GM21360 (cell line): Measurements from ENCODE around the gene NDUFA1.
A peak's percentile ranks its signal among the peaks of the same experiment; 100 is the strongest.
"Not testable (repeated sequence)": the region's sequence is repeated elsewhere in the genome, so short reads cannot be mapped to it uniquely, and the experiment has no call there.

ENCODE experiments used
- ATAC-seq: cut with Tn5 transposase; IDR thresholded peaks from one replicate; pipeline ENCODE4 v1.9.1; 2021; ENCODE audit warnings: mild to moderate bottlenecking, moderate library complexity; ENCODE audit not compliant: unreplicated experiment

NDUFA1 gene

GRCh38 chrX:119871599-119872395, at the start of gene NDUFA1, which contains the start of gene RNF113A:
Gene NDUFA1 (plus strand): TSS chrX:119871832. CDS start chrX:119871912, 80 bp downstream.
Gene RNF113A (minus strand): TSS chrX:119871733. CDS start chrX:119871613, 120 bp downstream.
- ATAC-seq, result peak; percentile 87

GRCh38 chrX:119824221-119824620, 47.4 kb upstream of the NDUFA1 start:
- ATAC-seq, result not testable (repeated sequence)

- ATAC-seq, result no peak
Measured at GRCh38 chrX:119826399-119826959, 45.2 kb upstream of the NDUFA1 start.

DNA sequence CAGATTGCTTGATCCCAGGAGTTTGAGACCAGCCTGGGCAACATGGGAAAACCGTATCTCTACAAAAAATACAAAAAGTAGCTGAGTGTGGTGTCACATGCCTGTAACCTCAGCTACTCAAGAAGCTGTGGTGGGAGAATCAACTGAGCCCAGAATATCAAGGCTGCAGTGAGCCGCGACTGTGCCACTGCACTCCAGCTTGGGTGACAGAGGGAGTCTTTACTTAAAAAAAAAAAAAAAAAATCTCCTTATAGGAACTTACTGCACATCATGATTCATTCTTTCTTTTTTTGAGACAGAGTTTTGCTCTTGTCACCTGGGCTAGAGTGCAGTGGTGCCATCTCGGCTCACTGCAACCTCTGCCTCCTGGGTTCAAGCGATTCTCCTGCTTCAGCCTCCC, 43.2 kb upstream of the NDUFA1 start:
- no peak for ATAC-seq

GRCh38 chrX:119833905-119834304, 37.7 kb upstream of the NDUFA1 start:
- ATAC-seq, result no peak

DNA sequence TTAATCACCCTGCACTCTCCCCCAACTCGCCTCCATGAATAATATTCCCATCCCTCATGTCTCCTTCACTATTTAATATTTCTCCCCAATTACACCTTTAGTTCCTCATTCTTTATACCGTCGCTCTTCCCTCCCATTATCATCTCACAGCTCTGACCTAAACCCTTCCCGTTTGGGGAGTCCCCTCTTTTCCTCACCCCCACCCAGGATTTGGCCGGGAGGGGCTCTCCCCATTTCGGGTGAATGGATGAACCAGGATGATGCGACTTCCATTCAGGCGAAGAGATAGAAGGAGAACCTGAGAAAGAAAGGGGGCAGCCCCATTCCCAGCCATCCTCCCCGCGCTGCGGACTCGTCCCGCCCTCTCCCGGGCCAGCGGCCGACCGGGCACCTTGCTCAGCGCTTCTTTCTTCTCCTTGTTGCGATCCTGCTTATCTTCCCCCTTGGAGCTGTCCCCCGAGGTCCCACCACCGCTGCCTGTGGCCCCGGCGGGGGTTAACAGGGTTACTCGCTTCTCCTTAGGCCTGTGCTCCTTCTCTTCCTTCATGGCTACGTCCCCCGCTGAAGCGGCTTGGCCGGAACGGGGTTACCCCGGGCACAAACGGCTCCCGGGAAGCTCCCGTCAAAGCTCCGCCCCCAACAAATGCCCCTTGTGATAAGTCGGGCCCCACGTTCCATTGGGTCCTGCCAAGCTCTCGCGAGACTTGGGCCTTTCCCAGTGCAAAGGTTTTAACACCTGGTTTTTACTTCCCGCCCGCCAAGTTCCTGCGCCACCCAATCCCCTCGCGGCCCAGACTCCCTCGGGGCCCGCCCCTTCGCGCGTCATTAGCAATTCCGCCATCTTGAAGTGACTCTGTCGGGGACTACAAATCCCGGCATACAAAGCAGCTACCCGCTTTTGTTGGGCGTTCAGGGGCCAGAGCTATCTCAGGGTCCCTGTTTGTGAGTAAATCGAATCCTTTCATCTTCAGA, 19.0 kb upstream of the NDUFA1 start, which contains the start of gene UPF3B:
TSS of gene UPF3B (minus strand) at position 582 of the 972 bp plus-strand sequence. CDS start at position 547, 35 bp downstream.
- ATAC-seq, result peak; percentile 94

- no peak for ATAC-seq
Measured at GRCh38 chrX:119853444-119853843, 18.2 kb upstream of the NDUFA1 start.

- no peak for ATAC-seq
Measured at GRCh38 chrX:119870626-119871131, 953 bp upstream of the NDUFA1 start.

DNA sequence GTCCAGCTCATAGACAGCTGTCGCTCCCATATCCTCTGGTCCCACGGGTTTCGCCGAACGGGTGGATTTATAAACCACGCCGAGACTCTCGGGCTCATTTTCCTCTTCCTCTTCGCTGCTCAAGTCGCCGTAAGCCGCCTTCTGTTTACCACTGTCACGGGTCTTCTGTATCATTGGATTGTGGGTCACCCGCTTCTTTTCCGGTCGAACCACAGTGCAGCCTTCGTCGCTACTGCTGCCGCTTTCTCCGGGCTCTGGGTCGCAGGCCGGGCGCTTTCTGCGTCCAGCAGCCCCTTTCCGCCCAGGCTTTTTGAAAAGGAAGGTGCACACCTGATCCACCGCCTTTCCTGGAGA, 410 bp upstream of the NDUFA1 start:
- peak; percentile 24 for ATAC-seq

- ATAC-seq, result no peak
Measured at GRCh38 chrX:119878740-119879139, 7.1 kb downstream of the NDUFA1 start.

DNA sequence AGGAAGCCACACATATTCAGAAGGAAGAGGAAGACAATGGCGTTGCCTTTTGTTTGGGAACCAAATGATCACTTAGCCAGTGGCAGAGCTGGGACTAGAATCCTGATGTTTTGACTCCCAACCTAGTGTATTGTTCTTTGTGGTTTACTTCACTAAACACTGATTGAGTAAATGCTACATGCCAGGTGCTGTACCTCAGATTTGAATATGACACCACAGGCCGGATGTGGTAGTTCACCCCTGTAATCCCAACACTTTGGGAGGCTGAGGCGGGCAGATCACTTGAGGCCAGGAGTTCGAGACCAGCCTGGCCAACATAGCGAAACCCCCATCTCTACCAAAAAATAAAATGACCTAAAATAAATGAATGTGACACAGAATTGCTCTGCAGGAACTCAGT, 8.4 kb downstream of the NDUFA1 start:
- ATAC-seq, result no peak

DNA sequence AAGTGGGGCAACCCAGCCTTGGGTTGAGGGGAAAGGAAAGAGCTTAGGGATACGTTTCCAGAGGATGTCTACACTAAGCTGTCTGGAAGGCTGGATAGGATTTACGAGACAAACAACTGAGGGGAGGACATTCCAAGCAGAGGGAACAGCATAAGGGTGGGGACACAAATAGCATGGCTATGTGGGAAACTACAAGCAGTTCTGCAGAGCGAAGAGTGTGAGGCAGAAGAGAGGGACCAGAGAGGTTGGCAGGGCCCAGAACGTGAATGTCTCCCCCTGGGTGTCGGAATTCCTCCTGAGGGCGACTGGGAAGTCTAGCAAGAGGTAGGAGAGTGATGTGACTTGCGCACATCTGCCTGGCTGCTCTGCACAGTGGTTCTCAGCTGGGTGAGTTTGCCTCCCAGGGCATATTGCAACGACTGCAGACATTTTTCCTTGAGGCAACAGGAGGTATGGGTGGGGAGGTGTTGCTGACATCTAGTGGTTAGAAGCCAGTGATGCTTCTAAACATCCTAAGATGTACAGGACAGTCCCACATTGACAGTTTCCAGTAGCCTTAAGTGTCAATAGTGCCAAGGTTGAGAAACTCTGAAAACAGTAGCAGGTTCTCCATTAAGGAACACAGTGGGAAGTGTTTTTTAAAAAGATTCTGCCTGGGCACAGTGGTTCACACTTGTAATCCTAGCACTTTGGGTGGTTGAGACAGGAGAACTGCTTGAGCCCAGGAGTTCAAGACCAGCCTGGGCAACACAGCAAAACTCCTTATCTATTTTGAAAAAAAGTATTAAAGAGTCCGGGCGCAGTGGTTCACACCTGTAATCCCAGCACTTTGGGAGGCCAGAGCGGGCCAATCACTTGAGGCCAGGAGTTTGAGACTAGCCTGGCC, 9.2 kb downstream of the NDUFA1 start:
- peak; percentile 90 for ATAC-seq

DNA sequence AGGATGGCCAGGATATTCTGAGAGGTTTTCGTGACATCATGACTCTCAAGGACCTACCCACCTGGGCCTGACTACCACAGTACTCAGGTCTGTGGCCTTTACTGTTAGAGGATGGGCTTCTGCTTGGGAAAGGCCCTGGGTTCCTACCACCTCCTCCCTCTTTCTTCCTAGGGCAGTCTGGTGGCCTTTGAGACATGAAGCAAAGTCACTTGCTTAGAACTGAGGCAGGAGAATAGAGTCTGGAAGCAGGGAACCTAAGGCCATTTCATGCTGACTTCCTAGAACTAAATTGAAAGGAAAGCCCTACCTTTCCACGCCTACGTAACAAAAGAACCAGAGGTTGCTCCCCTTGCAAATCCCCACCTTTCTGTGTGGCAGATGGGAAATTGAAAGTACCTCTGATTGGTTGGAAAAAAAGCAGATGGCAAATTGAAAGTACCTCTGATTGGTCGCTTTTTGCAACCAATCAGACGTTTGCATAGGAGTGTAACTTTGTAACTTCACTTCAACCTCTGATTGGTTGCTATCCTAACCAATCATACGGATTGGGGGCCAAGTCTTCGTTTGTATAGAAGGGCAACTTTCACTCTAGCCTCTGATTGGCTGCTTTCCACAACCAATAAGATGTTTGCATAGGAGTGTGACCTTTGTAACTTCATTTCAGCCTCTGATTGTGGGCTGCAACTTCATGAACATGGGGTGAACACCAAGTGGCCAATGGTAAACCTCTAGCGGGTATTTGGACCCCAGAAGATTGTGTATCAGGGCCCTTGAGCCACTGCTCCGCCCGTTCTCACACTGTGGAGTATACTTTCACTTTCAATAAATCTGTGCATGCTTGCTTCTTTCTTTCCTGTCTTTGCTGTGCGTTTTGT, 14.2 kb downstream of the NDUFA1 start:
- ATAC-seq, result no peak

- ATAC-seq, result no peak
Measured at GRCh38 chrX:119887721-119888425, 16.2 kb downstream of the NDUFA1 start.

DNA sequence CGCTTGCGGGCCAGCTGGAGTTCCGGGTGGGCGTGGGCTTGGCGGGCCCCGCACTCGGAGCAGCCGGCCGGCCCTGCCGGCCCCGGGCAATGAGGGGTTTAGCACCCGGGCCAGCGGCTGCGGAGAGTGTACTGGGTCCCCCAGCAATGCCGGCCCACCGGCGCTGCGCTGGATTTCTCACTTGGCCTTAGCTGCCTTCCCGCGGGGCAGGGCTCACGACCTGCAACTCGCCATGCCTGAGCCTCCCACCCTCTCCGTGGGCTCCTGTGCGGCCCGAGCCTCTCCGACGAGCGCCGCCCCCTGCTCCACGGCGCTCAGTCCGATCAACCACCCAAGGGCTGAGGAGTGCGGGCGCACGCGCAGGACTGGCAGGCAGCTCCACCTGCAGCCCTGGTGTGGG, 19.0 kb downstream of the NDUFA1 start:
- ATAC-seq, result not testable (repeated sequence)

GRCh38 chrX:119891961-119892692, 20.5 kb downstream of the NDUFA1 start:
- ATAC-seq, result not testable (repeated sequence)

GRCh38 chrX:119895843-119896326, 24.3 kb downstream of the NDUFA1 start, which contains the start of gene AKAP14:
Gene AKAP14 (plus strand): TSS chrX:119895893. CDS start chrX:119903224, 7,331 bp downstream.
- ATAC-seq, result no peak
